PFSK-1 (cell line): ENCODE data around the gene ATP1A1.

Experiments
- FOXP2 ChIP-seq: optimal IDR thresholded peaks from 2 replicates; pipeline ENCODE3; 2011; ENCODE audit warnings: borderline replicate concordance, control low read depth, inconsistent platforms; ENCODE audit not compliant: insufficient read depth; ENCODE audit errors: extremely low read length, extremely low read depth
- POLR2AphosphoS5 ChIP-seq: IDR thresholded peaks from 2 replicates; pipeline ENCODE4 v1.6.1; 2012; ENCODE audit warnings: low read depth, mild to moderate bottlenecking, control low read depth, low read length, moderate library complexity
- SIN3A ChIP-seq: IDR thresholded peaks from 2 replicates; pipeline ENCODE4 v1.6.1; 2012; ENCODE audit warnings: mild to moderate bottlenecking, low read length, moderate library complexity, borderline replicate concordance; ENCODE audit not compliant: insufficient read depth
- TAF1 ChIP-seq: IDR thresholded peaks from 2 replicates; pipeline ENCODE4 v1.6.1; 2012; ENCODE audit warnings: low read length, control low read depth, borderline replicate concordance; ENCODE audit not compliant: insufficient read depth
- TF ChIP-seq, protein P1 (sequence below), 2 experiments: IDR thresholded peaks; 2 replicates each; pipeline versions ENCODE4 v1.6.1 to v1.8.0; 2011 to 2012; ENCODE audit warnings: low read depth in 2 of 2, low read length in 2 of 2, control low read depth in 1 of 2, inconsistent platforms in 1 of 2, mild to moderate bottlenecking in 1 of 2, moderate library complexity in 1 of 2; ENCODE audit not compliant: insufficient read depth in 1 of 2

ATP1A1 gene

DNA sequence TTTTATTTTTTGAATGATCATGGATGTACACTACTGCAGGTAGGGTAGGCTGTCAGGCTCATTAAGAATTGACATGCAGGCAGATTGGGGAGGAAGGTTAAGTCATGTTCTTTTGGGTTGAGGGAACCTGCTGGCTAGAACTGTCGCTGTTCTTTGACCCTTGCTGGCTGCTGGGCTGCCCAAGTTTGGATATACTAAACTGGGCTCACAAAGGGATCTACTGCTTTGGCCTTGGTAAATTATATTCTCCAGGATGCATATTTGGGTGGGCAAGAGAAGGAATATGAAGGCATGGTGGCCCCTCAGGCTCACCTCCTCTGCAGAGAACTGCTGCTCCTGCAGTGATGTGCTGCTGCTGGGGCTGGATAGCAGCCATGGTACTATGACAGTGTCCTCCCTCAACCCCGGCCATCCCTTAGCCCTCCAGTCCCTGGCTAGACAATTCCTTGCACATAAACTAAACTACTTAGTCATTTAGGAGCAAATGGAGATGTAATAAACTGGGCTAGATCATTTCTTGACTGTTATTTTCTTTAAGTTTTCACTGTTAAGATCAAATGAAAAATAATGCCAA, 6.1 kb downstream of the ATP1A1 start:
- TF ChIP-seq, protein P1, sequence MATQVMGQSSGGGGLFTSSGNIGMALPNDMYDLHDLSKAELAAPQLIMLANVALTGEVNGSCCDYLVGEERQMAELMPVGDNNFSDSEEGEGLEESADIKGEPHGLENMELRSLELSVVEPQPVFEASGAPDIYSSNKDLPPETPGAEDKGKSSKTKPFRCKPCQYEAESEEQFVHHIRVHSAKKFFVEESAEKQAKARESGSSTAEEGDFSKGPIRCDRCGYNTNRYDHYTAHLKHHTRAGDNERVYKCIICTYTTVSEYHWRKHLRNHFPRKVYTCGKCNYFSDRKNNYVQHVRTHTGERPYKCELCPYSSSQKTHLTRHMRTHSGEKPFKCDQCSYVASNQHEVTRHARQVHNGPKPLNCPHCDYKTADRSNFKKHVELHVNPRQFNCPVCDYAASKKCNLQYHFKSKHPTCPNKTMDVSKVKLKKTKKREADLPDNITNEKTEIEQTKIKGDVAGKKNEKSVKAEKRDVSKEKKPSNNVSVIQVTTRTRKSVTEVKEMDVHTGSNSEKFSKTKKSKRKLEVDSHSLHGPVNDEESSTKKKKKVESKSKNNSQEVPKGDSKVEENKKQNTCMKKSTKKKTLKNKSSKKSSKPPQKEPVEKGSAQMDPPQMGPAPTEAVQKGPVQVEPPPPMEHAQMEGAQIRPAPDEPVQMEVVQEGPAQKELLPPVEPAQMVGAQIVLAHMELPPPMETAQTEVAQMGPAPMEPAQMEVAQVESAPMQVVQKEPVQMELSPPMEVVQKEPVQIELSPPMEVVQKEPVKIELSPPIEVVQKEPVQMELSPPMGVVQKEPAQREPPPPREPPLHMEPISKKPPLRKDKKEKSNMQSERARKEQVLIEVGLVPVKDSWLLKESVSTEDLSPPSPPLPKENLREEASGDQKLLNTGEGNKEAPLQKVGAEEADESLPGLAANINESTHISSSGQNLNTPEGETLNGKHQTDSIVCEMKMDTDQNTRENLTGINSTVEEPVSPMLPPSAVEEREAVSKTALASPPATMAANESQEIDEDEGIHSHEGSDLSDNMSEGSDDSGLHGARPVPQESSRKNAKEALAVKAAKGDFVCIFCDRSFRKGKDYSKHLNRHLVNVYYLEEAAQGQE (IDR thresholded peaks at IDR 0.05; ENCODE audit: insufficient read depth in 1 of 2, low read depth in 2 of 2, low read length in 2 of 2), result peak in 1 of 2 experiments; percentile 69; a peak in 1 of 4 replicates
- no peak for TF ChIP-seq POLR2AphosphoS5

DNA sequence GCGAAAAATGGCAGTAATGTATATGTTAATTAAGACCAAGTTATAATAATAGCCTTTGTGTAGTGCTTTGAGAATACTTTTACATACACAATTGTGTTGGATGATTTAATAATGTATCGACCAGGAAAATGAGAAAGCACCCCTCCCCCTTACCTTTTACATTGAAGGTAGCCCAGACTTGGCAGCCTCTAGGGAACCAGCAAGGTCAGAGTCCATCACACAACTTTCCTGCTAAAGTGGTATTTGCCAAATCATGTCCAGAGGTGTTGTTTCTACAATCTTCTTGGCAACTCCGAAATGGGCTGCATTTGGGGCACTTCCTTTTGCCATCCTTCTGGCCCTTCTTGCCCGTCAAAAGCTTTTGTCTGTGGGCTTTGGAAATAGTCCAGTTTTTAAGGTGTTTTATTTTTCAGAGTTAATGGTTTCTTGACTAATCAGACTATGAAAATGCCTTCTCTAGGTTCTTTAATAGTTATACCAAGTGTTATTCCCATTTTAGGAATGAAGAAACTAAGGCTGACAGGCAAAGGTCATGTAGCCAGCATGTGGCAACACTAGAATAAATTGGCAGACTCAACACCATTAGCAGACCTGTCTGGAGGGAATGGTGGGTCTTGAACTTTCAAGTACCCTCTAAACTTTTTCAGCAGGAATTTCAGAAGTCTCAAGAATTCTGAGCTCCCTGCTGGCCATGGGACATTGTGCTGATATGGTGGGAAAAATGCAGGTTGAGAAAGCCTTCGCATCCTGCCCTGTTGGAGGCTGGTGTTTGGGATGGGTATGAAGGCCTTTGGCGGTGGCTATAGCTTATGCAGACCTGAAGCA, 6.8 kb downstream of the ATP1A1 start:
- no peak for TF ChIP-seq SIN3A
- no peak for TF ChIP-seq FOXP2
- TF ChIP-seq POLR2AphosphoS5, result no peak
- TF ChIP-seq TAF1, result no peak
- TF ChIP-seq, protein P1 (IDR thresholded peaks at IDR 0.05; ENCODE audit: insufficient read depth in 1 of 2, low read depth in 2 of 2, low read length in 2 of 2), result no peak

- TF ChIP-seq FOXP2, result no peak
- TF ChIP-seq, protein P1 (IDR thresholded peaks at IDR 0.05; ENCODE audit: insufficient read depth in 1 of 2, low read depth in 2 of 2, low read length in 2 of 2), result no peak
- no peak for TF ChIP-seq TAF1
- no peak for TF ChIP-seq POLR2AphosphoS5
- no peak for TF ChIP-seq SIN3A
Observed at GRCh38 chr1:116380499-116381242, 7.6 kb downstream of the ATP1A1 start.

- no peak for TF ChIP-seq TAF1
- no peak for TF ChIP-seq POLR2AphosphoS5
- TF ChIP-seq, protein P1 (IDR thresholded peaks at IDR 0.05; ENCODE audit: insufficient read depth in 1 of 2, low read depth in 2 of 2, low read length in 2 of 2), result no peak
- no peak for TF ChIP-seq FOXP2
- no peak for TF ChIP-seq SIN3A
Observed at GRCh38 chr1:116382321-116382720, 9.3 kb downstream of the ATP1A1 start.
